AG10803 (cell line): Measurements from ENCODE around the gene CDT1.

Experiments used
- DNase-seq: peaks from one replicate; pipeline ENCODE4 v3.0.0; 2010; ENCODE audit warnings: low read depth
- H3K4me3 ChIP-seq: 2 replicates; pipeline ENCODE4 v1.5.1; 2011; ENCODE audit warnings: mild to moderate bottlenecking, low read length, control low read depth
- CTCF ChIP-seq: conservative IDR thresholded peaks from 2 replicates; pipeline ENCODE4 v1.5.1; 2011; ENCODE audit warnings: mild to moderate bottlenecking, low read length, control low read depth, inconsistent platforms

The CDT1 gene

DNA sequence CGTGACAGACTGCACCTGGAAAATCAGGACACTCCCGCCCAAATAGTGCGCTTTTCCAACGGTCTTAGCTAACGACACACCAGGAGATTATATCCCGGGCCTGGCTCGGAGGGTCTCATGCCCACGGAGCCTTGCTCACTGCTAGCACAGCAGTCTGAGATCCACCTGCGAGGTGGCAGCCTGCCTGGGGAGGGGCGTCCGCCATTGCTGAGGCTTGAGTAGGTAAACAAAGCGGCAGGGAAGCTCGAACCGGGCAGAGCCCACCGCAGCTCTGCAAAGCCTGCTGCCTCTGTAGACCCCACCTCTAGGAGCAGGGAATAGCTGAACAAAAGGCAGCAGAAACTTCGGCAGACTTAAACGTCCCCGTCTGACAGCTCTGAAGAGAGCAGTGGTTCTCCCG is 48.0 kb downstream of the CDT1 start:
- TF ChIP-seq CTCF: no peak
- no peak overlapping the region for H3K4me3 ChIP-seq
- DNase-seq: no peak

GRCh38 chr16:88853325-88853941 is 49.8 kb downstream of the CDT1 start:
- no peak for DNase-seq
- H3K4me3 ChIP-seq: no peak overlapping the region
- no peak for TF ChIP-seq CTCF

GRCh38 chr16:88854306-88855111 is 50.9 kb downstream of the CDT1 start:
- no peak for DNase-seq
- no peak for TF ChIP-seq CTCF
- no peak overlapping the region for H3K4me3 ChIP-seq

- H3K4me3 ChIP-seq: no peak overlapping the region
Observed at GRCh38 chr16:88855176-88855575, 51.6 kb downstream of the CDT1 start.

DNA sequence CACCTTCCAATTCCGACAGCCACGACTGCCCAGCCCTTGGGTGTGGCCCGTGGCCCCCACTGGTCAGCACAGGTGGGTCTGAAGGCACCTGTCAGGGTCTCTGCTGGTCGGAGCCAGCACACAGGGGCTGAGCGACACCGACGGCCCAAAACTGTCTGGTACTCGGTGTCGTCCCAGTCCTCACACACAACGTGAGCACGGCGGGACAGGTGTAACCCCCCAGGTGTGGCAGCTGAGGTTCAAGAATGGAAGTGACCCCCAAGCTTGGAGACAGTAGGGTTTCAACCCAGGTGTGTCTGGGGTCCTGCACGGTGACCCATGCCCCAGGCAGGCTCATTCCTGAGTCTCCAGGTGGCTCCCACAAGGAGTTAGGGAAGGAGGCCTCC is 52.1 kb downstream of the CDT1 start:
- H3K4me3 ChIP-seq: peak overlapping the region; percentile 72
- no peak for TF ChIP-seq CTCF
- no peak for DNase-seq

More at GRCh38 chr16:88855176-88855575, 51.6 kb downstream of the CDT1 start:
- DNase-seq: no peak
- TF ChIP-seq CTCF: no peak

DNA sequence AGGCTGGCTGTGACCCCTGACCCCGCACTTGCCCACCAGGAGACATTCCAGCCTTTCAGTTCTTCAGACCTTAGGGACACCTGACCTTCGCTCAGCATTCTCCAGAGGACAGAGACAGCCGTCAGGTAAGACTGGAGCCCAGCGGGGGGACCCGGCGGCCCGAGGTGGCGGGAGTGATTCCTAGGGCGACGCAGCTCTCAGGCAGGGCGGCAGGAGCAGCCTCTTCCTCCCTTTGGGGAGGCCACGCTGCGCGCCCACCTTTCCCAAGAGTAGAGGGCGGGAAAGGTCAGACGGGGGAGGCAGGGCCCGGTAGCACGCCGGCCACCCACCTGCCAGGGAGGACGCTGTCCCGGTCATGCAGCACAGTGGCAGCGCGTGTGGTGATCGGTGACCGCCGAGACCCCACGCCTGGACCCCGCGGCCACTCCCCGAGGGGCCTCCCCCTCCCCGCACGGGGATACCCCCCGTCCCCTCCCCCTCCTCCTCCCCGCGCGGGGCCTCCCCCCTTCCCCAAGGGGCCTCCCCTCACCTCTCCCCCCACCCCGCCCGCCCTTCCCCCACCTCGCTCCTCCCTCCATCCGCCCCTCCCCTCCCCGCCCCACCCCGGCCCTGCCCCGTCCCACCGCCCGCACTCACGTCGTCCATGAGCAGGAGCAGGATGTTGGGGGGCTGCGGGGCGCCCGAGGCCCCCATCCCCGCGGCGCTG is 52.7 kb downstream of the CDT1 start:
- TF ChIP-seq CTCF: no peak
- H3K4me3 ChIP-seq: peak overlapping the region; percentile 72
- no peak for DNase-seq
